Hepatocyte (in vitro differentiated cells): ENCODE data around the gene BID. TPM values are rescaled to one million over a fixed set of nuclear protein-coding genes. Genes with fewer than 3 reads are reported as not detected.

Experiments used
- DNase-seq: peaks from one replicate; pipeline ENCODE4 v3.0.0-alpha.2; 2016; ENCODE audit warnings: low spot score
- H2AFZ ChIP-seq: fragments of 200-600 bp; sonication (generic); 2 replicates; pipeline ENCODE4 v1.6.0; 2016; ENCODE audit warnings: antibody characterized with exemption, mild to moderate bottlenecking
- H3K27ac ChIP-seq: fragments of 200-600 bp; sonication (generic); 2 replicates; pipeline ENCODE4 v1.5.1; 2016; ENCODE audit warnings: mild to moderate bottlenecking
- H3K27me3 ChIP-seq: fragments of 200-600 bp; sonication (generic); 2 replicates; pipeline ENCODE4 v1.6.1; 2016
- H3K36me3 ChIP-seq: fragments of 200-600 bp; sonication (generic); replicated peaks from 2 replicates; pipeline ENCODE4 v1.5.1; 2016; ENCODE audit warnings: low read depth; ENCODE audit not compliant: insufficient read depth
- H3K4me1 ChIP-seq: fragments of 200-600 bp; sonication (generic); 2 replicates; pipeline ENCODE4 v1.5.1; 2016; ENCODE audit warnings: mild to moderate bottlenecking, moderate library complexity; ENCODE audit not compliant: insufficient read depth
- H3K4me2 ChIP-seq: fragments of 200-600 bp; sonication (generic); 2 replicates; pipeline ENCODE4 v1.6.0; 2016
- H3K4me3 ChIP-seq: fragments of 200-600 bp; sonication (generic); 2 replicates; pipeline ENCODE4 v1.5.1; 2016; ENCODE audit warnings: mild to moderate bottlenecking
- H3K79me2 ChIP-seq: fragments of 200-600 bp; sonication (generic); 2 replicates; pipeline ENCODE4 v1.6.0; 2017; ENCODE audit warnings: mild to moderate bottlenecking
- H3K9me2 ChIP-seq: fragments of 200-600 bp; sonication (generic); replicated peaks from 2 replicates; pipeline ENCODE4 v1.6.0; 2017; ENCODE audit warnings: mild to moderate bottlenecking; ENCODE audit not compliant: insufficient read depth
- H3K9me3 ChIP-seq: fragments of 200-600 bp; sonication (generic); 2 replicates; pipeline ENCODE4 v1.5.1; 2016; ENCODE audit warnings: low read depth, mild to moderate bottlenecking
- H4K20me1 ChIP-seq: fragments of 200-600 bp; sonication (generic); 2 replicates; pipeline ENCODE4 v1.6.0; 2016; ENCODE audit warnings: mild to moderate bottlenecking; ENCODE audit not compliant: insufficient read depth, poor library complexity, severe bottlenecking
- EZH2 ChIP-seq: fragments of 200-600 bp; sonication (generic); IDR thresholded peaks from 2 replicates; pipeline ENCODE4 v1.6.1; 2016; ENCODE audit warnings: antibody characterized with exemption, mild to moderate bottlenecking, borderline replicate concordance
- EZH2phosphoT487 ChIP-seq: fragments of 200-600 bp; sonication (generic); IDR thresholded peaks from one replicate; pipeline ENCODE4 v1.6.1; 2018; ENCODE audit warnings: antibody characterized with exemption, mild to moderate bottlenecking, low read depth, moderate library complexity; ENCODE audit not compliant: unreplicated experiment, severe bottlenecking
- WGBS: methylation state at CpG from one replicate; pipeline ENCODE4 v1.1.6; 2016; ENCODE audit warnings: low lambda C conversion rate; ENCODE audit errors: missing lambda C conversion rate; 5-methylcytosine and 5-hydroxymethylcytosine counted together
- polyA plus RNA-seq: library from polyadenylated mRNA; unstranded; fragments of >200 nt; fragmentation: Nextera tagmentation; extraction: Ambion mirVana; gene quantifications from 2 replicates; pipeline ENCODE4 v1.2.1, GENCODE V29; 2016
- total RNA-seq: library from RNA; depleted of rRNA; stranded (reverse); fragments of >200 nt; gene quantifications from 2 replicates; pipeline ENCODE4 v1.2.3, GENCODE V29; 2014
- TF ChIP-seq, protein P1 (sequence below): fragments of 200-600 bp; sonication (generic); IDR thresholded peaks from 2 replicates; pipeline ENCODE4 v1.5.1; 2016; ENCODE audit warnings: antibody characterized with exemption, mild to moderate bottlenecking; ENCODE audit not compliant: poor library complexity

The BID gene
- total and polyA plus RNA-seq, 2 experiments from 2014 or later, result 34.5 to 55.5 TPM

DNA sequence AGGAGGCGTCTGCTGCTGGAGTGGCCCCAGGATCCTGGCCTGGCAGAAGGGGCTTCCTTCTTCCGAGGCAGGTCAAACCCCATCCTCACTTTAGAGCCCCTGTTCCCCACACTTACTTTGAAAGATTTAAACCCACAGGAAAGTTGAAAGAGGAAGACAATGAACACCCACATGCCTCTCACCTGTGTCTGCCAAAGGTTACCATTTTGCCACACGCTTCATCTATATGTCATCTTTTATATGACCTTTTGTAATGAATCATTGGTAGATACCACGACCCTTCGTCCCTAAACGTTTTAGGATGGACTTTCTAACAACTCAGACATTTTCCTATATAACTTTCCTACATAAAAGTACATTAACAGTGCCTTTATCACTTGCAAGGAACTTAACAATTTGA, 39.8 kb upstream of the BID start:
- no peak overlapping the region for H3K27ac ChIP-seq
- no peaks in the 10 kb centered on the region for H3K27me3 ChIP-seq
- no peak overlapping the region for H2AFZ ChIP-seq
- H3K9me3 ChIP-seq, result no peaks in the 10 kb centered on the region
- DNase-seq, result no peak
- no peaks in the 10 kb centered on the region for H3K36me3 ChIP-seq
- no peaks in the 10 kb centered on the region for H3K4me1 ChIP-seq
- no peak overlapping the region for H3K4me2 ChIP-seq
- H3K9me2 ChIP-seq, result no peaks in the 10 kb centered on the region
- H3K79me2 ChIP-seq, result no peaks in the 10 kb centered on the region
- H3K4me3 ChIP-seq, result no peak overlapping the region
- H4K20me1 ChIP-seq, result no peaks in the 10 kb centered on the region
- TF ChIP-seq EZH2 (no peak), EZH2phosphoT487 (no peak)
- TF ChIP-seq, protein P1, sequence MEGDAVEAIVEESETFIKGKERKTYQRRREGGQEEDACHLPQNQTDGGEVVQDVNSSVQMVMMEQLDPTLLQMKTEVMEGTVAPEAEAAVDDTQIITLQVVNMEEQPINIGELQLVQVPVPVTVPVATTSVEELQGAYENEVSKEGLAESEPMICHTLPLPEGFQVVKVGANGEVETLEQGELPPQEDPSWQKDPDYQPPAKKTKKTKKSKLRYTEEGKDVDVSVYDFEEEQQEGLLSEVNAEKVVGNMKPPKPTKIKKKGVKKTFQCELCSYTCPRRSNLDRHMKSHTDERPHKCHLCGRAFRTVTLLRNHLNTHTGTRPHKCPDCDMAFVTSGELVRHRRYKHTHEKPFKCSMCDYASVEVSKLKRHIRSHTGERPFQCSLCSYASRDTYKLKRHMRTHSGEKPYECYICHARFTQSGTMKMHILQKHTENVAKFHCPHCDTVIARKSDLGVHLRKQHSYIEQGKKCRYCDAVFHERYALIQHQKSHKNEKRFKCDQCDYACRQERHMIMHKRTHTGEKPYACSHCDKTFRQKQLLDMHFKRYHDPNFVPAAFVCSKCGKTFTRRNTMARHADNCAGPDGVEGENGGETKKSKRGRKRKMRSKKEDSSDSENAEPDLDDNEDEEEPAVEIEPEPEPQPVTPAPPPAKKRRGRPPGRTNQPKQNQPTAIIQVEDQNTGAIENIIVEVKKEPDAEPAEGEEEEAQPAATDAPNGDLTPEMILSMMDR, result no peak
- WGBS, result 92% methylated on average over 6 of the region's 6 CpGs

DNA sequence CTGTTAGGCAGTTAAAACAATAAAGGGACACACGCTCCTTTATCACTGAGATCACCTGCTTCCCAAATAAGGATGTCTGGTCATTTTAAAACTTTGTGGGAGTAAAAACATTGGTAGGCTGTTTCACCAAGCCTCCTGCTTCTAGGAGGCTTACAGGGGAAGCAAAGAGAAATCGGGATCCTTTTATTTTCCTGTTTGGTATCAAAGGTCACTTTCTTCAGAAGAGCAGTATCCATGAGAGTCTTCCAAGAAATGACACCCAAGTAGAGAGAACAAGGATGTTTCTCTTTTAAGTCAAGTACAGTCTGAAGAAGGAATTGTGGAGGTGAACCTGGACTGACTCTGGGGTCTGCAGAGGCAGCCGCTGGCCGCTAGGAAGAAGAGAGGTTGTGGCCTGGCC, 36.9 kb upstream of the BID start:
- TF ChIP-seq EZH2phosphoT487, result no peak
- TF ChIP-seq, protein P1, result no peak
- Histone ChIP-seq H3K27ac (peak overlapping the region; percentile 13), H3K4me2 (no peak overlapping the region), H4K20me1 (no peaks in the 10 kb centered on the region), H3K4me1 (no peaks in the 10 kb centered on the region), H3K36me3 (no peaks in the 10 kb centered on the region), H3K27me3 (no peaks in the 10 kb centered on the region), H3K9me2 (no peaks in the 10 kb centered on the region), H3K79me2 (no peaks in the 10 kb centered on the region), H3K9me3 (no peaks in the 10 kb centered on the region), H3K4me3 (no peak overlapping the region), H2AFZ (no peak overlapping the region)
- 81% methylated on average over 4 of the region's 4 CpGs for WGBS
- no peak for DNase-seq

DNA sequence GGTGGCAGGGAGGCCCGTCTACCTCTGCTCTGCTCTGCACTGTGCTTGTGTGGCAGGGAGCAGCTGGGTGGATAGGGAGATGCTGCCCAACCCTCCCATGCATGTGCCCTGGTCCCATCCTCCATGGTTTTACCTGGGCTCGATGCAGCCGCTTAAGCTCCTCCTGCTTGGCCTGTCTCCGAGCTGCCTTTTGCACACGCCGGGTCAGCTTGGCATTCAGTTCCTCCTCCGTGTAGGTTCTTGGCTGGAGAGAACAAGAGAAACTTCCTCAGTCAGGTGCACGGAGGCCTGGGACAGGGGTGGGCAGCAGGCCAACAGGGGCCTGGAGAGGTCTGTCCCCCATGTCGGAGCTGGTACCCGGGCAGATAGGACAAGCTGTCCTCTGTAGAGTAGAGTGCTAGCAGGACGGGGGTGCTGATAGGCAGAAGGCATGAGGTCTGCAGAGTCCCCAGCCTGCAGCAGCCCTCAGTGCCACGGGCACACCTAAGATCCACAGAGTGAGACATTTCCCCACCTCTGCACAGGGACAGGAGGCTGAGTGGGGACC, 36.4 kb upstream of the BID start:
- Histone ChIP-seq H3K27me3 (no peaks in the 10 kb centered on the region), H3K4me1 (no peaks in the 10 kb centered on the region), H3K27ac (no peak overlapping the region), H3K4me3 (no peak overlapping the region), H3K79me2 (no peaks in the 10 kb centered on the region), H3K9me3 (no peaks in the 10 kb centered on the region), H3K9me2 (no peaks in the 10 kb centered on the region), H4K20me1 (no peaks in the 10 kb centered on the region), H3K36me3 (no peaks in the 10 kb centered on the region), H2AFZ (no peak overlapping the region), H3K4me2 (no peak overlapping the region)
- 94% methylated on average over 11 of the region's 12 CpGs for WGBS
- TF ChIP-seq, protein P1, result no peak
- no peak for TF ChIP-seq EZH2phosphoT487
- no peak for TF ChIP-seq EZH2
- DNase-seq, result no peak
